ENCODE data around the gene RPL12. TPM values are rescaled to one million over a fixed set of nuclear protein-coding genes. Genes with fewer than 3 reads are reported as not detected.

Gene RPL12
- total RNA-seq, 1 donor from 2014 or later: 4,885 TPM

DNA sequence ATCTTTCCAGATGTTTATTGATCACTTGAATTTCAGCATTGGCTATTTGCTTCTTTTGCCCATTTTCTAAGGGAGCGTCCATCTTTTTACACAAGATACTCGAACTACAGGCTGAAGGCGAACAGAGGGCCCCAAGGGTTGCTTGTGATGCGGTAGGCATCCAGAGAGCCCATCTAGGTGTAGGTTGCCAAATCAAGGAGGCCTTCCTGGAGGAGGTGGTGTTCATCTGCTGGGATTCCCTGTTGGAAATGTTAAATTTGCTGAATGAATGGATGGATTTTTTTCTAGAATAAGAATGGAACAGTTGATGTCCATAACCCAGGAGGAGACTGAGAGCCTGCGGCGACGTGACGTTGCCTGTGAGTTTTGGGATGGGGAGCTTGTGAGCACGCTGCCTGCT is 31.5 kb upstream of the RPL12 start:
- no peak for DNase-seq (ENCODE audit: low read depth)
- TF ChIP-seq, protein P1, sequence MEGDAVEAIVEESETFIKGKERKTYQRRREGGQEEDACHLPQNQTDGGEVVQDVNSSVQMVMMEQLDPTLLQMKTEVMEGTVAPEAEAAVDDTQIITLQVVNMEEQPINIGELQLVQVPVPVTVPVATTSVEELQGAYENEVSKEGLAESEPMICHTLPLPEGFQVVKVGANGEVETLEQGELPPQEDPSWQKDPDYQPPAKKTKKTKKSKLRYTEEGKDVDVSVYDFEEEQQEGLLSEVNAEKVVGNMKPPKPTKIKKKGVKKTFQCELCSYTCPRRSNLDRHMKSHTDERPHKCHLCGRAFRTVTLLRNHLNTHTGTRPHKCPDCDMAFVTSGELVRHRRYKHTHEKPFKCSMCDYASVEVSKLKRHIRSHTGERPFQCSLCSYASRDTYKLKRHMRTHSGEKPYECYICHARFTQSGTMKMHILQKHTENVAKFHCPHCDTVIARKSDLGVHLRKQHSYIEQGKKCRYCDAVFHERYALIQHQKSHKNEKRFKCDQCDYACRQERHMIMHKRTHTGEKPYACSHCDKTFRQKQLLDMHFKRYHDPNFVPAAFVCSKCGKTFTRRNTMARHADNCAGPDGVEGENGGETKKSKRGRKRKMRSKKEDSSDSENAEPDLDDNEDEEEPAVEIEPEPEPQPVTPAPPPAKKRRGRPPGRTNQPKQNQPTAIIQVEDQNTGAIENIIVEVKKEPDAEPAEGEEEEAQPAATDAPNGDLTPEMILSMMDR (IDR thresholded peaks at IDR 0.05; ENCODE audit: insufficient read depth, low read length, poor library complexity, severe bottlenecking): no peak
- Histone ChIP-seq H3K27me3 (ENCODE audit: control insufficient read depth, insufficient read depth, low read length) (no peaks in the 10 kb centered on the region), H3K36me3 (ENCODE audit: control insufficient read depth, insufficient read depth, low read length) (peaks cover 3% of the 10 kb centered on the region), H3K4me3 (ENCODE audit: low read depth, low read length) (no peak overlapping the region)

DNA sequence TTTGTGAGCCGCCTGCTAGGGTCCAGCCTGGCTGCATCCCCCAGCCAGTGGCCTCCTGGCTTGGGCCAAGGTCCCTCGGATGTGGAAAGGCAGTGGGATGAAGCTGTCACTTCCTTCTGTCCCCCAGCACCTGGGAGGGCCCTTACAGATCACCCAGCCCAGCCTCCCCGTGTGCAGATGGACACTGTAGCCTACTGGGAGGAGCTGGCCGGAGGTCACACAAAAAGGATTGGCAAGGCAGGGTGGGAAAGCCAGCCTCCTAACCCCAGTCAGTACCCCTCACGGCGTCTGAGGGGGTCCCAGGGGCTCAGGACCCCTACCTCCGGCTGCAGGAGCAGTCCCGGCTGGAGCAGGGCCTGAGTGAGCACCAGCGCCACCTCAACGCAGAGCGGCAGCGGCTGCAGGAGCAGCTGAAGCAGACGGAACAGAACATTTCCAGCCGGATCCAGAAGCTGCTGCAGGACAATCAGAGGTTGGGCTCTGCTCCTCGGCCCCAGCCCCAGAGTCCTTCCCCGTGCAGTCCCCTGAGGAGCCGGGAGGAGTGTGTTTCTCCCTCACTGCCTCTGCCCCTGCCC is 28.4 kb upstream of the RPL12 start:
- Histone ChIP-seq H3K4me3 (ENCODE audit: low read depth, low read length) (no peak overlapping the region), H3K27me3 (ENCODE audit: control insufficient read depth, insufficient read depth, low read length) (no peaks in the 10 kb centered on the region), H3K36me3 (ENCODE audit: control insufficient read depth, insufficient read depth, low read length) (peaks cover 3% of the 10 kb centered on the region)
- no peak for DNase-seq (ENCODE audit: low read depth)
- TF ChIP-seq, protein P1 (IDR thresholded peaks at IDR 0.05; ENCODE audit: insufficient read depth, low read length, poor library complexity, severe bottlenecking): no peak

DNA sequence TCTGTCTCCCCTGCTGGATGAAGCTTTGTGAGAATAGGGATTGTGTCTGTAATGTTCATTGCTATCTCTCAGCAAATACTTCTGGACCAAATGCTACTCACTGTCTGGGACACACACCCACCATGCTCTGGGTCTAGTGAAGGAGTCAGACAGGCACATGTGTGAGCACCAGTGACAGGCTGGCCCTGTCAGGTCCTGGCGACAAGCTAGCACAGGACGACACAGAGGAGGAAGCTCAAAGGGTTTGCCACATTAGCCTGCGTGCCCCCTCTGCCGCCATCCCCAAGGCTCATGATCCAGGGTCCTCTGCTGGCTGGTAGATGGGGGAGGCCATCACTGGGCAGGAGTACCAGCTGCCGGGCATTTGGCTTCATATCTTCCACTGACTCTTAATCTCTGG is 23.4 kb upstream of the RPL12 start:
- Histone ChIP-seq H3K4me3 (ENCODE audit: low read depth, low read length) (no peak overlapping the region), H3K27me3 (ENCODE audit: control insufficient read depth, insufficient read depth, low read length) (no peaks in the 10 kb centered on the region), H3K36me3 (ENCODE audit: control insufficient read depth, insufficient read depth, low read length) (peaks cover 3% of the 10 kb centered on the region)
- DNase-seq (ENCODE audit: low read depth): no peak
- TF ChIP-seq, protein P1 (IDR thresholded peaks at IDR 0.05; ENCODE audit: insufficient read depth, low read length, poor library complexity, severe bottlenecking): no peak

DNA sequence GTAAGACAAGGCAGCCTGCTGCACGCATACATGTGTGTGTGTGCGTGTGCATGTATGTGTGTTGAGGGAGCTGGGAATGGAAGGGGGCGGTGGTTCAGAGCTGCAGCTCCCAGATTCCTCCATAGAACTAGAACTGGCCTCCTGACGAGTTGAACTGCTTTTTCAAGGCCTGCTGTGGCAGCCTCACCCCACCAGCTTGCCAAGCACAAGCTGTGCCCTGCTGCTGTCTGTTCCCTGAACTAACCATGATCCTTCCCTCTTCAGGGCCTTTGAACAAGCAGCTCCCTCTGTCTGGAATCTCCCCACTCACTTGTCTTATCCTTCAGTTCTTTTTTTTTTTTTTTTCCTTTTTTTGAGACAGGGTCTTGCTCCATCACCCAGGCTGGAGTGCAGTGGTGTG is 22.7 kb upstream of the RPL12 start:
- Histone ChIP-seq H3K36me3 (ENCODE audit: control insufficient read depth, insufficient read depth, low read length) (no peaks in the 10 kb centered on the region), H3K4me3 (ENCODE audit: low read depth, low read length) (no peak overlapping the region), H3K27me3 (ENCODE audit: control insufficient read depth, insufficient read depth, low read length) (no peaks in the 10 kb centered on the region)
- no peak for DNase-seq (ENCODE audit: low read depth)
- TF ChIP-seq, protein P1 (IDR thresholded peaks at IDR 0.05; ENCODE audit: insufficient read depth, low read length, poor library complexity, severe bottlenecking): no peak

DNA sequence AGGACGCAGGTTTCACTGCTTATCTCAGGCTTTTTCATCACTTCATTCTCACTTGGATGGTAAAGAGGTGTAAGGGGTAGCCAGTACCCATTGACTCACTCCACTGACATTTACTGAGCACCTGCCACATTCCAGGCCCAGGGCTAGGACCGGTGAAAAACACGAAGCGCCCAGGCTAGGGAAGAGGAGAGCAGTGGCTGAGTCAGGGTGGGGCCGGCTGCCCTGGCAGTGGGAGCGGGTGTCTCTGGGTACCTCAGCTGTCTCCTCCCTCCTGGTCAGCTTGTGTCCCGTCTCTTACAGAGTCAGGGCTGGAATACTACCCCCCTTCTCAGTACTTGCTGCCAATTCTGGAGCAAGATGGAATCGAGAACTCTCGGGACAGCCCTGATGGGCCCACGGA is 22.3 kb upstream of the RPL12 start:
- TF ChIP-seq, protein P1 (IDR thresholded peaks at IDR 0.05; ENCODE audit: insufficient read depth, low read length, poor library complexity, severe bottlenecking): no peak
- H3K27me3 ChIP-seq (ENCODE audit: control insufficient read depth, insufficient read depth, low read length): no peaks in the 10 kb centered on the region
- H3K36me3 ChIP-seq (ENCODE audit: control insufficient read depth, insufficient read depth, low read length): no peaks in the 10 kb centered on the region
- no peak for DNase-seq (ENCODE audit: low read depth)
- H3K4me3 ChIP-seq (ENCODE audit: low read depth, low read length): no peak overlapping the region

DNA sequence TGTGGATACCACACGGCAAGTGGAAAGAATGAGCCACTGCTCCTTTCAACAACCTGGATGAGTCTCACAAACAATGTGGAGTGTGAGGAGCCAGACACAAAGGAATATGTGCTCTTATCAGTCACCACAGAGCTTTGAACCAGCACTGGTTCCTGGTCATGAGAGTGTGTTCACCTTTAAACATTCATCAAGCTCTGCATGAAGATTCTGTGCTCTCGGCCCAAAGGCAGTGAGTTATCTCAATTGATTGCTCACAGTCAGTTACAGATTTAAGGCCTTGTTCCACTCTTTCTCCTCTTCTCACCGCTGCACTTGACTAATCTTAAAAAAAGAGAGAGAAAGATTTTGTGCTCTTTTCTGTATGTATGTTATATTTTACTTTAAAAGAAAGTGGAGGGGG is 19.5 kb upstream of the RPL12 start:
- H3K27me3 ChIP-seq (ENCODE audit: control insufficient read depth, insufficient read depth, low read length): no peaks in the 10 kb centered on the region
- no peak for DNase-seq (ENCODE audit: low read depth)
- no peak overlapping the region for H3K4me3 ChIP-seq (ENCODE audit: low read depth, low read length)
- TF ChIP-seq, protein P1 (IDR thresholded peaks at IDR 0.05; ENCODE audit: insufficient read depth, low read length, poor library complexity, severe bottlenecking): no peak
- no peaks in the 10 kb centered on the region for H3K36me3 ChIP-seq (ENCODE audit: control insufficient read depth, insufficient read depth, low read length)
